Measurements from ENCODE around the gene ITLN1. TPM values are rescaled to one million over a fixed set of nuclear protein-coding genes. Genes with fewer than 3 reads are reported as not detected.
"Not testable (repeated sequence)": the region's sequence is repeated elsewhere in the genome, so short reads cannot be mapped to it uniquely, and the experiment has no call there.

The ITLN1 gene
- total RNA-seq, 1 donor from 2014 or later = not detected

- intact Hi-C loops (cut with micrococcal nuclease) = loop anchor here (1.0 to 2.0 kb wide), 5 partner anchors 49 to 203 kb away; no protein-coding TSS in a partner anchor
These were observed 1.1 kb downstream of the ITLN1 start for GRCh38 chr1:160883581-160884513.

- intact Hi-C loops (cut with micrococcal nuclease) = no loop called here
These were observed 2.4 kb downstream of the ITLN1 start for GRCh38 chr1:160882582-160882981.

- intact Hi-C loops (cut with micrococcal nuclease) = not testable (repeated sequence)
These were observed 3.7 kb downstream of the ITLN1 start for GRCh38 chr1:160881264-160881663.

GRCh38 chr1:160880216-160880615, 4.8 kb downstream of the ITLN1 start:
- intact Hi-C loops (cut with micrococcal nuclease) = no loop called here

GRCh38 chr1:160879056-160879455, 5.9 kb downstream of the ITLN1 start:
- intact Hi-C loops (cut with micrococcal nuclease) = no loop called here

- intact Hi-C loops (cut with micrococcal nuclease) = loop anchor here (1.0 to 2.0 kb wide), 5 partner anchors 42 to 196 kb away; no protein-coding TSS in a partner anchor
These were observed 7.8 kb downstream of the ITLN1 start for GRCh38 chr1:160877221-160877620.

- intact Hi-C loops (cut with micrococcal nuclease) = loop anchor here (2.0 kb wide), 2 partner anchors 74 to 196 kb away; no protein-coding TSS in a partner anchor
These were observed 8.7 kb downstream of the ITLN1 start for GRCh38 chr1:160876311-160876710.

- intact Hi-C loops (cut with micrococcal nuclease) = not testable (repeated sequence)
These were observed 9.4 kb downstream of the ITLN1 start for GRCh38 chr1:160875591-160875990.

GRCh38 chr1:160874935-160875334, 10.0 kb downstream of the ITLN1 start:
- intact Hi-C loops (cut with micrococcal nuclease) = no loop called here

GRCh38 chr1:160868141-160868540, 16.8 kb downstream of the ITLN1 start:
- intact Hi-C loops (cut with micrococcal nuclease) = no loop called here

GRCh38 chr1:160867651-160868050, 17.3 kb downstream of the ITLN1 start:
- intact Hi-C loops (cut with micrococcal nuclease) = not testable (repeated sequence)

GRCh38 chr1:160866695-160867260, 18.2 kb downstream of the ITLN1 start:
- intact Hi-C loops (cut with micrococcal nuclease) = no loop called here

- intact Hi-C loops (cut with micrococcal nuclease) = no loop called here
These were observed 18.8 kb downstream of the ITLN1 start for GRCh38 chr1:160866001-160866694.

GRCh38 chr1:160865337-160865736, 19.6 kb downstream of the ITLN1 start:
- intact Hi-C loops (cut with micrococcal nuclease) = no loop called here

- intact Hi-C loops (cut with micrococcal nuclease) = no loop called here
These were observed 20.8 kb downstream of the ITLN1 start for GRCh38 chr1:160864173-160864572.

GRCh38 chr1:160863774-160864131, 21.2 kb downstream of the ITLN1 start:
- intact Hi-C loops (cut with micrococcal nuclease) = no loop called here

GRCh38 chr1:160863061-160863773, 21.8 kb downstream of the ITLN1 start:
- intact Hi-C loops (cut with micrococcal nuclease) = no loop called here

- intact Hi-C loops (cut with micrococcal nuclease) = loop anchor here (1.0 kb wide), 1 partner anchor 24 kb away; no protein-coding TSS in a partner anchor
These were observed 22.5 kb downstream of the ITLN1 start, which contains the start of gene CD244 for GRCh38 chr1:160862203-160863060. Gene CD244 (minus strand): TSS chr1:160862887. CDS start chr1:160862677, 210 bp downstream.

GRCh38 chr1:160860840-160861505, 24.0 kb downstream of the ITLN1 start:
- intact Hi-C loops (cut with micrococcal nuclease) = no loop called here

- intact Hi-C loops (cut with micrococcal nuclease) = no loop called here
These were observed 25.8 kb downstream of the ITLN1 start for GRCh38 chr1:160859166-160859565.
